H1 (cell line): Measurements from ENCODE around the gene CD180. TPM values are rescaled to one million over a fixed set of nuclear protein-coding genes. Genes with fewer than 3 reads are reported as not detected.

Experiments used
- CTCF ChIA-PET: fragments of 300-600 bp; sonication (Branson Sonifier 250); formaldehyde crosslinking; loops from one replicate; lab custom pipeline; 2021; ENCODE audit not compliant: partially characterized antibody; lab: Charles Lee
- POLR2A ChIA-PET: fragments of 300-600 bp; sonication (Branson Sonifier 250); formaldehyde crosslinking; loops from one replicate; lab custom pipeline; 2021; ENCODE audit warnings: inconsistent platforms; ENCODE audit not compliant: partially characterized antibody; lab: Charles Lee
- DNase-seq, 2 experiments: peaks; one replicate each; pipeline versions ENCODE4 v3.0.0 to v3.0.0-alpha.2; 2010 to 2022; ENCODE audit warnings: low spot score in 2 of 2, low read depth in 1 of 2, mixed read lengths in 1 of 2
- FAIRE-seq: peaks from 2 replicates; lab custom pipeline; 2011; peaks lifted over from hg19 to GRCh38; lab: Jason Lieb, UNC
- H2AFZ ChIP-seq: 2 replicates; pipeline ENCODE4 v1.8.1; 2012; ENCODE audit warnings: low read length, inconsistent platforms
- H2AK5ac ChIP-seq: 2 replicates; pipeline ENCODE4 v1.6.1; 2013; ENCODE audit warnings: low read depth, low read length
- H2BK120ac ChIP-seq: replicated peaks from 2 replicates; pipeline ENCODE3; 2013; ENCODE audit warnings: low read depth, low read length, inconsistent platforms
- H2BK12ac ChIP-seq: 2 replicates; pipeline ENCODE4 v1.6.1; 2013; ENCODE audit warnings: low read depth, low read length
- H2BK15ac ChIP-seq: 2 replicates; pipeline ENCODE4 v1.6.1; 2013; ENCODE audit warnings: low read length
- H2BK20ac ChIP-seq: 2 replicates; pipeline ENCODE4 v1.6.1; 2013; ENCODE audit warnings: low read length
- H2BK5ac ChIP-seq: 2 replicates; pipeline ENCODE4 v1.6.1; 2013; ENCODE audit warnings: low read depth, low read length
- H3K14ac ChIP-seq: 2 replicates; pipeline ENCODE4 v1.6.1; 2013; ENCODE audit warnings: inconsistent platforms; ENCODE audit not compliant: insufficient read length
- H3K18ac ChIP-seq: 2 replicates; pipeline ENCODE4 v1.6.1; 2013; ENCODE audit warnings: low read length; ENCODE audit errors: extremely low read depth
- H3K23ac ChIP-seq: 2 replicates; pipeline ENCODE4 v1.6.1; 2013; ENCODE audit warnings: inconsistent platforms; ENCODE audit not compliant: insufficient read length
- H3K23me2 ChIP-seq: 2 replicates; pipeline ENCODE4 v1.6.1; 2013; ENCODE audit warnings: low read depth, low read length
- H3K27ac ChIP-seq: 2 replicates; pipeline ENCODE4 v1.6.1; 2011; ENCODE audit warnings: low read depth, low read length, inconsistent platforms
- H3K27me3 ChIP-seq, 4 experiments: replicated peaks in 1 of 4; 1 replicate in 1 of 4; 2 replicates in 3 of 4; pipeline versions ENCODE4 v1.6.1 to v1.8.1; 2011 to 2013; ENCODE audit warnings: low read length in 3 of 4, mild to moderate bottlenecking in 3 of 4, inconsistent platforms in 2 of 4, mixed read lengths in 2 of 4, moderate library complexity in 1 of 4; ENCODE audit not compliant: control insufficient read depth in 3 of 4, insufficient read depth in 3 of 4; ENCODE audit errors: extremely low read depth in 1 of 4
- H3K36me3 ChIP-seq, 4 experiments: 2 replicates each; pipeline versions ENCODE4 v1.6.1 to v1.8.1; 2011 to 2013; ENCODE audit warnings: mild to moderate bottlenecking in 4 of 4, low read length in 3 of 4, moderate library complexity in 2 of 4, control low read depth in 1 of 4, inconsistent platforms in 1 of 4; ENCODE audit not compliant: insufficient read depth in 4 of 4, control insufficient read depth in 2 of 4
- H3K4ac ChIP-seq: replicated peaks from 2 replicates; pipeline ENCODE3; 2013; ENCODE audit warnings: low read length, low read depth, mixed read lengths, inconsistent platforms; ENCODE audit not compliant: insufficient read length
- H3K4me1 ChIP-seq, 4 experiments: replicated peaks in 1 of 4; 1 replicate in 1 of 4; 2 replicates in 3 of 4; pipeline versions ENCODE4 v1.6.1 to v1.8.1; 2011 to 2013; ENCODE audit warnings: low read length in 3 of 4, inconsistent platforms in 2 of 4, mixed read lengths in 1 of 4; ENCODE audit not compliant: insufficient read depth in 4 of 4, control insufficient read depth in 3 of 4
- H3K4me2 ChIP-seq, 2 experiments: 2 replicates each; pipeline versions ENCODE4 v1.6.1 to v1.8.1; 2011 to 2013; ENCODE audit warnings: low read depth in 2 of 2, low read length in 2 of 2, control low read depth in 1 of 2, inconsistent platforms in 1 of 2, mild to moderate bottlenecking in 1 of 2; ENCODE audit not compliant: insufficient read depth in 1 of 2
- H3K4me3 ChIP-seq, 4 experiments: fragments of 200-600, 300-600 bp in 1 of 4; sonication (generic), shearing (Covaris generic), sonication (Bioruptor Twin) in 1 of 4; 2 replicates each; pipeline versions ENCODE4 v1.5.1 to v1.8.1; 2011 to 2016; ENCODE audit warnings: low read length in 4 of 4, low read depth in 3 of 4, control low read depth in 2 of 4, inconsistent platforms in 2 of 4, mild to moderate bottlenecking in 2 of 4, mixed read lengths in 1 of 4, moderate library complexity in 1 of 4; ENCODE audit not compliant: insufficient read depth in 2 of 4; ENCODE audit errors: extremely low read depth in 1 of 4
- H3K56ac ChIP-seq: replicated peaks from 2 replicates; pipeline ENCODE3; 2013; ENCODE audit warnings: low read depth, mild to moderate bottlenecking, mixed read lengths, low read length, inconsistent platforms; ENCODE audit not compliant: insufficient read length
- H3K79me1 ChIP-seq: 2 replicates; pipeline ENCODE4 v1.6.1; 2013; ENCODE audit warnings: low read depth, low read length, control low read depth
- H3K79me2 ChIP-seq, 2 experiments: 2 replicates each; pipeline versions ENCODE4 v1.6.1 to v1.8.1; 2012 to 2013; ENCODE audit warnings: low read length in 2 of 2, mild to moderate bottlenecking in 2 of 2, inconsistent platforms in 1 of 2; ENCODE audit not compliant: insufficient read depth in 2 of 2, control insufficient read depth in 1 of 2
- H3K9ac ChIP-seq, 4 experiments: replicated peaks in 1 of 4; 1 replicate in 1 of 4; 2 replicates in 3 of 4; pipeline versions ENCODE4 v1.6.1 to v1.8.1; 2011 to 2013; ENCODE audit warnings: low read depth in 3 of 4, low read length in 3 of 4, control low read depth in 2 of 4, mild to moderate bottlenecking in 2 of 4, moderate library complexity in 2 of 4, inconsistent platforms in 1 of 4; ENCODE audit errors: extremely low read depth in 1 of 4
- H3K9me3 ChIP-seq, 2 experiments: 2 replicates each; pipeline versions ENCODE4 v1.6.1 to v1.8.1; 2012 to 2013; ENCODE audit warnings: mild to moderate bottlenecking in 2 of 2, moderate library complexity in 2 of 2, control low read depth in 1 of 2, inconsistent platforms in 1 of 2, low read depth in 1 of 2, low read length in 1 of 2, mixed read lengths in 1 of 2; ENCODE audit not compliant: insufficient read depth in 2 of 2
- H4K20me1 ChIP-seq, 2 experiments: replicated peaks in 1 of 2; 2 replicates each; pipeline versions ENCODE3 to v1.8.1; 2011 to 2013; ENCODE audit warnings: inconsistent platforms in 2 of 2, low read length in 2 of 2, mild to moderate bottlenecking in 1 of 2; ENCODE audit not compliant: insufficient read depth in 2 of 2, control insufficient read depth in 1 of 2
- H4K5ac ChIP-seq: 2 replicates; pipeline ENCODE4 v1.6.1; 2013; ENCODE audit warnings: low read length, low read depth, mixed read lengths, inconsistent platforms; ENCODE audit not compliant: insufficient read length
- H4K8ac ChIP-seq: 2 replicates; pipeline ENCODE4 v1.8.0; 2013; ENCODE audit warnings: mild to moderate bottlenecking, moderate library complexity, low read length, inconsistent platforms; ENCODE audit not compliant: insufficient read depth; ENCODE audit errors: extremely low read depth
- H4K91ac ChIP-seq: replicated peaks from 2 replicates; pipeline ENCODE3; 2013; ENCODE audit warnings: low read length, mixed read lengths, inconsistent platforms; ENCODE audit not compliant: insufficient read length
- BRCA1 ChIP-seq: IDR thresholded peaks from 2 replicates; pipeline ENCODE4 v1.6.1; 2012; ENCODE audit warnings: low read depth, low read length, improper control_type of control experiment
- CBX5 ChIP-seq: fragments of 300-800, 300-1000 bp; sonication (generic); IDR thresholded peaks from 2 replicates; pipeline ENCODE4 v1.7.1; 2016; ENCODE audit warnings: antibody characterized with exemption, low read length, low read depth
- CEBPB ChIP-seq: IDR thresholded peaks from 2 replicates; pipeline ENCODE4 v1.6.1; 2012; ENCODE audit warnings: low read depth, low read length
- GABPA ChIP-seq: IDR thresholded peaks from 2 replicates; pipeline ENCODE4 v1.6.1; 2011; ENCODE audit warnings: mild to moderate bottlenecking, low read length, moderate library complexity, borderline replicate concordance; ENCODE audit not compliant: insufficient read depth
- GTF2F1 ChIP-seq: IDR thresholded peaks from 2 replicates; pipeline ENCODE4 v1.6.1; 2012; ENCODE audit warnings: low read depth, low read length, improper control_type of control experiment, borderline replicate concordance
- HDAC2 ChIP-seq, 2 experiments: fragments of 300-600 bp in 1 of 2; sonication (generic) in 1 of 2; IDR thresholded peaks; 2 replicates each; pipeline ENCODE4 v1.6.1; 2011 to 2012; ENCODE audit warnings: low read depth in 2 of 2, low read length in 2 of 2, mild to moderate bottlenecking in 2 of 2, moderate library complexity in 2 of 2, borderline replicate concordance in 1 of 2, inconsistent platforms in 1 of 2
- HDAC6 ChIP-seq: IDR thresholded peaks from one replicate; pipeline ENCODE4 v1.7.1; 2012; ENCODE audit warnings: low read depth, mild to moderate bottlenecking, inconsistent platforms, low read length, moderate library complexity
- KDM4A ChIP-seq: IDR thresholded peaks from one replicate; pipeline ENCODE4 v1.7.1; 2012; ENCODE audit warnings: low read depth, mild to moderate bottlenecking, moderate library complexity, low read length, inconsistent platforms; ENCODE audit not compliant: severe bottlenecking
- MAX ChIP-seq: IDR thresholded peaks from 2 replicates; pipeline ENCODE4 v1.6.1; 2012; ENCODE audit warnings: inconsistent platforms
- NANOG ChIP-seq: IDR thresholded peaks from 2 replicates; pipeline ENCODE4 v1.6.1; 2011; ENCODE audit warnings: low read length, low read depth, mild to moderate bottlenecking, inconsistent platforms; ENCODE audit not compliant: insufficient read depth, poor library complexity, severe bottlenecking
- POU5F1 ChIP-seq: IDR thresholded peaks from 2 replicates; pipeline ENCODE4 v1.6.1; 2011; ENCODE audit warnings: low read depth, mild to moderate bottlenecking, low read length, moderate library complexity
- SAP30 ChIP-seq: fragments of 300-600 bp; sonication (generic); IDR thresholded peaks from 2 replicates; pipeline ENCODE4 v1.7.1; 2012; ENCODE audit warnings: low read length, moderate library complexity, mild to moderate bottlenecking, inconsistent platforms; ENCODE audit not compliant: insufficient read depth, insufficient replicate concordance
- SIRT6 ChIP-seq: IDR thresholded peaks from one replicate; pipeline ENCODE4 v1.7.1; 2012; ENCODE audit warnings: low read length, inconsistent platforms
- SP4 ChIP-seq: IDR thresholded peaks from 2 replicates; pipeline ENCODE4 v1.6.1; 2012; ENCODE audit warnings: low read length, inconsistent platforms
- SRF ChIP-seq: IDR thresholded peaks from 2 replicates; pipeline ENCODE4 v1.6.1; 2011; ENCODE audit warnings: mild to moderate bottlenecking, low read depth, low read length, moderate library complexity
- WGBS, 2 experiments: shearing (Covaris generic) in 1 of 2; methylation state at CpG; one replicate each; pipeline versions ENCODE4 v1.1.6 to v1.1.7; 2013 to 2015; ENCODE audit warnings: low lambda C conversion rate in 2 of 2, mixed read lengths in 2 of 2, inconsistent platforms in 1 of 2, low coverage in 1 of 2, missing lambda C conversion rate in 1 of 2; ENCODE audit not compliant: insufficient replicate concordance in 2 of 2, insufficient coverage in 1 of 2, insufficient read length in 1 of 2; ENCODE audit errors: extremely low coverage in 1 of 2, missing lambda C conversion rate in 1 of 2; 5-methylcytosine and 5-hydroxymethylcytosine counted together
- polyA plus RNA-seq, 7 experiments: library from polyadenylated mRNA; depleted of rRNA in 3 of 7; stranded (reverse) in 5 of 7; unstranded in 2 of 7; fragments of >200 nt in 5 of 7; fragments of 200-250 nt in 2 of 7; gene quantifications; 1 replicate in 5 of 7; 2 replicates in 1 of 7; 4 replicates in 1 of 7; pipeline versions ENCODE4 v1.2.1 to v1.2.3, GENCODE V29; 2011 to 2013; ENCODE audit warnings: missing spikeins in 2 of 7, mixed read lengths in 2 of 7
- total RNA-seq: library from RNA; stranded (reverse); fragmentation: NEBNext Ultra II Directional; extraction: Animal tissue kit (Norgen Biotek cat#: 25700); gene quantifications from 2 replicates; pipeline ENCODE4 v1.2.1, GENCODE V29; 2021

The CD180 gene
- total and polyA plus RNA-seq, 2 of the 8 experiments (the other 6 are each of a cell fraction or from before 2014, with no cell fraction given): not detected

GRCh38 chr5:67140413-67140812 is 56.2 kb downstream of the CD180 start:
- H3K56ac ChIP-seq: no peak overlapping the region
- no peak overlapping the region for H3K18ac ChIP-seq
- H3K27ac ChIP-seq: no peak overlapping the region
- no peak overlapping the region for H3K4me3 ChIP-seq
- no peak overlapping the region for H2BK15ac ChIP-seq
- H3K79me2 ChIP-seq: no peaks in the 10 kb centered on the region
- no peak overlapping the region for H2BK120ac ChIP-seq
- no peak overlapping the region for H3K4me2 ChIP-seq
- FAIRE-seq (no peak), DNase-seq (no peak)
- no peak overlapping the region for H2BK20ac ChIP-seq
- no peak overlapping the region for H2AFZ ChIP-seq
- no peak overlapping the region for H2AK5ac ChIP-seq
- H3K23ac ChIP-seq: no peak overlapping the region
- no peak overlapping the region for H3K4ac ChIP-seq
- H3K9ac ChIP-seq: no peak overlapping the region
- H4K20me1 ChIP-seq: no peaks in the 10 kb centered on the region
- H3K36me3 ChIP-seq: peaks cover 0 to 3% (median 0%) of the 10 kb centered on the region in 4 experiments; a peak in 1 of 8 replicates
- ChIA-PET POLR2A (no interaction called here), CTCF (interaction anchor here (1.3 to 3.1 kb wide), 2 partner anchors 8 to 10 kb away, joined by 5 to 14 read pairs; no protein-coding TSS in a partner anchor)
- no peaks in the 10 kb centered on the region for H3K79me1 ChIP-seq
- no peak overlapping the region for H4K5ac ChIP-seq
- no peaks in the 10 kb centered on the region for H3K27me3 ChIP-seq
- H2BK12ac ChIP-seq: no peak overlapping the region
- H2BK5ac ChIP-seq: no peak overlapping the region
- WGBS, 2 experiments: 92% methylated on average over 4 of the region's 4 CpGs; no CpG with 5 or more reads in 1 of the 2 experiments
- H3K4me1 ChIP-seq: no peaks in the 10 kb centered on the region
- H4K8ac ChIP-seq: no peak overlapping the region
- H3K14ac ChIP-seq: no peak overlapping the region
- H3K9me3 ChIP-seq: no peaks in the 10 kb centered on the region
- H3K23me2 ChIP-seq: no peaks in the 10 kb centered on the region
- no peak overlapping the region for H4K91ac ChIP-seq
- TF ChIP-seq MAX: no peak
- TF ChIP-seq HDAC6: no peak
- TF ChIP-seq HDAC2 (IDR thresholded peaks at IDR 0.05; ENCODE audit: borderline replicate concordance in 1 of 2, low read depth in 2 of 2, low read length in 2 of 2): no peak
- no peak for TF ChIP-seq GABPA
- TF ChIP-seq CBX5: no peak
- TF ChIP-seq CEBPB: no peak
- no peak for TF ChIP-seq BRCA1
- no peak for TF ChIP-seq GTF2F1
- TF ChIP-seq NANOG: no peak
- TF ChIP-seq KDM4A: no peak
- TF ChIP-seq SIRT6: no peak
- TF ChIP-seq SAP30: no peak
- TF ChIP-seq POU5F1: no peak
- TF ChIP-seq SP4: no peak
- no peak for TF ChIP-seq SRF
